ENCODE measurements around the gene EPAS1.

The EPAS1 gene

GRCh38 chr2:46342566-46343315 lies 45.5 kb downstream of the EPAS1 start:
- DNase-seq = no peak

GRCh38 chr2:46344706-46345105 lies 47.5 kb downstream of the EPAS1 start:
- DNase-seq = no peak

GRCh38 chr2:46345775-46346174 lies 48.6 kb downstream of the EPAS1 start:
- DNase-seq = no peak

- no peak for DNase-seq
These were observed 49.5 kb downstream of the EPAS1 start for GRCh38 chr2:46346719-46347118.

- no peak for DNase-seq
These were observed 50.6 kb downstream of the EPAS1 start for GRCh38 chr2:46347648-46348280.

GRCh38 chr2:46349115-46349547 lies 51.9 kb downstream of the EPAS1 start:
- no peak for DNase-seq

GRCh38 chr2:46350029-46350689 lies 53.0 kb downstream of the EPAS1 start:
- peak in 1 of 2 donors; percentile 28 for DNase-seq

- peak in 1 of 2 donors; percentile 38 for DNase-seq
These were observed 54.0 kb downstream of the EPAS1 start for GRCh38 chr2:46351098-46351749.

GRCh38 chr2:46351750-46352138 lies 54.5 kb downstream of the EPAS1 start:
- peak; percentile 53 to 78 for DNase-seq

- DNase-seq = no peak
These were observed 55.4 kb downstream of the EPAS1 start for GRCh38 chr2:46352621-46353020.

- no peak for DNase-seq
These were observed 56.3 kb downstream of the EPAS1 start for GRCh38 chr2:46353509-46353908.

- DNase-seq = no peak
These were observed 58.5 kb downstream of the EPAS1 start for GRCh38 chr2:46355756-46356155.

GRCh38 chr2:46356991-46357390 lies 59.8 kb downstream of the EPAS1 start:
- DNase-seq = no peak

GRCh38 chr2:46358713-46359112 lies 61.5 kb downstream of the EPAS1 start:
- DNase-seq = no peak

- no peak for DNase-seq
These were observed 63.1 kb downstream of the EPAS1 start for GRCh38 chr2:46360303-46360702.

- DNase-seq = no peak
These were observed 64.9 kb downstream of the EPAS1 start for GRCh38 chr2:46361920-46362666.

GRCh38 chr2:46362667-46363012 lies 65.4 kb downstream of the EPAS1 start:
- DNase-seq = no peak

GRCh38 chr2:46363535-46364170 lies 66.4 kb downstream of the EPAS1 start:
- no peak for DNase-seq

GRCh38 chr2:46364797-46365457 lies 67.7 kb downstream of the EPAS1 start:
- DNase-seq = peak; percentile 18 to 64

GRCh38 chr2:46365913-46366667 lies 68.9 kb downstream of the EPAS1 start:
- DNase-seq = no peak

GRCh38 chr2:46366668-46367052 lies 69.5 kb downstream of the EPAS1 start:
- no peak for DNase-seq
